CD4-positive, alpha-beta T cell treated with Interleukin-15 for 1 hour (primary cell): ENCODE results near the gene CTDNEP1.
A peak's percentile ranks its signal among the peaks of the same experiment; 100 is the strongest.

Experiments used
- DNase-seq: peaks from one replicate; pipeline ENCODE4 v3.0.0-alpha.2; 2020

CTDNEP1 gene

DNA sequence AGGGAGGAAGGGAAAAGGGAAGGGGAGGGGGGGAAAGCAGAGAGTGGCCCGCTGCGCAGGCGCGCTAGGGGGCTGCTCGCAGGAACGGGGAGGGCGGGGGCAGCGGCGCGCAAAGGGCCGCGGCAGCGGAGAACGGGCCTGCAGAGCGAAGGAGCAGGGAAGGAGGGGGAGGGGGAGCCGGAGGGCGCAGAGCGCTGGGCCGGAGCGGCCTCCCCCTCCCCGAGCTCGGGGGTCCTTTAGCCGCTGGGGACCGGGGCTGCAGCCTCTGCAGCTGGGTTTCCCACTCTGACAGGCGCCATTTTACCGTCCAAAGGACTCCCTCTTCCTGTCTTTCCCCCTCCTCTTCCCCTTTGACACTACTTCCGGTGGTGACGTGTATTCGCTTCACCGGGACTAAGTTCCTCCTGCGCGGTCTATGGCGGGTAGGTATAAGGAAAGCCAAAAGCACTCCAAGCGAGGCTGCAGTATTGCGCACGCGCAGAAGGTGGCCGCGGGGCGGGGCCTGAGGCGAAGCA is at the start of gene CTDNEP1:
Gene CTDNEP1, minus strand, starts transcription at position 74 of the 515 bp plus-strand sequence. CDS start 438 bp downstream, outside the sequence.
- peak; percentile 99 for DNase-seq

DNA sequence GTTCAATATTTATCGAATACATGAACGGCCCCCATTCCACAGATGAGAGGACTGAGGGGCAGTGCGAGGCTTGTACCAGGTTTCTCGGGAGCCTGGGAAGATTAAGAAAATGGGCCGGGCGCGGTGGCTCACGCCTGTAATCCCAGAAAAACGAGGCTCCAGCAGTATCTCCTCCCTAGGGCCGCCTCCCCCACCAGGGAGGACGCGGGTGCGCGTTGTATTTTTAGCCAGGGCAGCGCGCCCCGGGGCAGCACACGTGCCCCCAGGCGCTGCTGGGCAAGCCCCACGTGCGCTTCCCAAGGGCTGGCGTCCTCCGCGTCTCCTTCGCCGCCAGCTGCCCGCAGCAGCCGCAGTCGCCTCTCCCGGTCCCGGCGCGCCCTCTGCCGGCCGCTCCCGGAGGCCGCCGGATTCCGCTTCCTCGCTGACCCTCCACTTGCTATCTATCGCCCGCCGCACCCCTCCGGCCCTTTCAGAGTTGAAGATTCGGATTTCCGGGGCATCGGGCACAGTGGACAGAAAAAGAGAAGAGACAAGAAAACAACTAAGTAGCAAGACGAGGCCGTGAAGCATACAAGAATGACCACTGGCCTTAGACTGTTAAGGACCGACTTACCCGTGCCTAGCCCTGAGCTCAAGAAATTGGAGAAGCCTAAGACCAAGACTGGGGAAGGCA is 44.8 kb upstream of the CTDNEP1 start:
- DNase-seq: peak; percentile 74

DNA sequence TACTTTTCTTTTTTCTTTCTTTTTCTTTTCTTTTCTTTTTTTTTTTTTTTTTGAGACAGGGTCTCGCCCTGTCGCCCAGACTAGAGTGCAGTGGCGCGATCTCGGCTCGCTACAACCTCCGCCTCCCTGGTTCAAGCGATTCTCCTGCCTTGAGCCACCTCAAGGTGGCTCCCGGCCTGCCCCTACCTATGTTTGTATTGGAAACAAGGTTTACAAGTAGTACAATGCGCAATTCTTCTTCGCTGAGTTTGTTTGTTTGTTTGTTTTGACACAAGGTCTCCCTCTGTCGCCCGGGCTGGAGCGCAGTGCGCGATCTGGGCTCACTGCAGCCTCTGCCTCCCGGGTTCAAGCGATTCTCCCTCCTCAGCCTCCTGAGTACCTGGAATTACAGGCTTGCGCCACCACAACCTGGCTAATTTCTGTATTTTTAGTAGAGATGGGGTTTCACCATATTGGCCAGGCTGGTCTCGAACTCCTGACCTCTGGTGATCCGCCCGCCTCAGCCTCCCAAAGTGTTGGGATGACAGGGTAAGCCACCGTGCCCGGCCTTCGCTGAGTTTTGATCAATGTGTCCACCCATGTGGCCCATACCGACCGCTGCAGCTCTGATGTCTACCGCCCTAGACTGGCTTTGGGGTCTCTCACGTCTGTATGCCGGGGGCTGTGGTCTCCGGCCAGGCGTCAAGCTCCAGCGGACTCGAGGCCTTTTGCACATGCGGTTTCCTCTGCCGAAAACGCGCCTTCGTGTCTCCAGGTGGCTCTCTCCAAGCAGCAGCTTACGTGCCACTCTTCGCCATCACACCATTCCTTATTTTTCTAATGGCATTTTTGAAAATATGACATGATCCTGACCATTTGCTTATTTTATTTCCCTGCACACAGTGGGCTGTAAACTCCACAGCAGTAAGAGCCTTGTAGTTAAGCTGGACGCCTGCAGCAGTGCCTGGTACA is 44.0 kb upstream of the CTDNEP1 start:
- no peak for DNase-seq

DNA sequence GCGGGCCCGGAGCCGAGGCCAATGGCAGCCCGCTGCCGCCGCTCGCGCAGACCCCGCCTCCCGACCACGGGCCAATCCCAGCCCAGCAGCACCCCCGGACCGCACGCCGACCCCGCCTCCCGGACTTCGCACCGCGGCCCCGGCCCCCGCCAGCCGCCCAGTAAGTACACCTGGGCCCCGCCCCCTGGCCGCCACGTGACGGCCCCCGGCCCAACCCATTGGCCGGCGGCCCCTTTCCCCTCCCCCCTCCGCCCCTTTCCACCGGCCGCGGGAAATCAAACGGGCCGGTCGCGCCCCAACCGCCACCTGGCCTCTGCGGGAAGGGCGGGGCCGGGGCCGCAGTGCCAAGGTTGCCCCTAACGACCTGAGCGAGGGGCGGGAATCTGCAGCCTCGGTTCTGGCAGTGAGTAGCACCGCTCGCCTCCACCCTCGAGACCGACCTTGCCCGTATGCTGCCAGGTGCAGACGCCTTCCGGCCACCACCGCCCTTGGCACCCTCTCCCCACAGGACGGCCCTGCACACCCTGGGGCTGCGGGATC is 43.1 kb upstream of the CTDNEP1 start, which contains the start of gene YBX2:
Gene YBX2, minus strand, starts transcription at position 26 of the 540 bp plus-strand sequence. CDS start 139 bp downstream, outside the sequence.
- DNase-seq: peak; percentile 87

DNA sequence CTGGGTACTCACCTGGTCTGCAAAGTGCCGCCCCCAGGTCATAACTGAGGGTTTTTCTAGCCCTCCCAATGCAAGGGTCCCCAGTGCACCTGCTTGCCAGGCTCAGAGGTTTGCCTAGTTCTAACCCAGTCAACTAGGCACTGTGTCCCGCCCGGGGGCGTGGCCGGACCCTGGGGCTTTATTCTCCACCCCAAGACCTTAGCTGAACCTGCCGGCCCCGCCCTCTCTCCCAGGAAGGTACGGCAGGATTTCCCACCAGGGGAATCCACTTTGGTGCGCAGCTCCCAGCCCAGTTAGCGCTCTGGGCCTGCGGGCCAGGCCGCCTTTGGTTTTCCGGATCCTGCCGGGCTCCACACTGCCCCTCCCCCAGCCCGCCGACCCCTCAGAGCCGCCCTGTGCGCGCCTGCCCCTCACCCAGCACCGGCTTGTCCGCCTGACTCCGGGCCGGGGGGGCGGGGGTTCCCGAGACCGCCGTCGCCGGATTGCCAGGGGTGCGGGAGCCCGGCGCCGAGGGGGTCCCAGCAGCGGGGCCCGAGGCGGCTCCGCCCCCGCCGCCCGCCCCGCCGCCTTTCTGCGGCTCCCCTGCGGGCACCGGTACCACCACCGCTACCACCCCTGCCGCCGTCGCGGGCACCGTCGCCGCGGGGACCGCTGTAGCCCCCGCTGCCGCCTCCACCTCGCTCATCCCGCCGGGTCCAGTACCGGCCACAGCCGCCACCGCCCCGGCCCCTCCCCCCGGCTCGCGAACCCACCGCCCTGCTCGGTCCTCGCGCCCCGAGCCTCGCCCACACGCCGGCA is 42.5 kb upstream of the CTDNEP1 start:
- no peak for DNase-seq

DNA sequence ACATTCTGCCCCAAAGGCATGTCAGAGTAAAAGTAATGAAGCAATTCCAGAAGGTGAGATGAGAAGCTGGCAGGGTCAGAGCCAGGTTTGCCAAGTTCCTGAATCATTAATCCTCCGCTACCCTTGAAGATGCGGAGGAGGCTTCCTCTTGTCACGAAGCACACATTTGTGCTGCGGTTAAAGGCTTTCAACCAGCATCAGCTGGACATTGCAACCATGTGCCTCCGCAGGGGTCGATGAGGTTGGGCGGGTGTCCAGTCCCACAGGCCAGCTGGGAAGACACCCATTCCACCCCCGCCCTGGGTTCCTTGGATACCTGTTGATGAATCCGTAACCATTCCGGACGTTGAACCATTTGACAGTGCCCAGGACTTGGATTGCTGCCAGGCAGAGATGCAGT is 41.6 kb upstream of the CTDNEP1 start:
- DNase-seq: no peak

DNA sequence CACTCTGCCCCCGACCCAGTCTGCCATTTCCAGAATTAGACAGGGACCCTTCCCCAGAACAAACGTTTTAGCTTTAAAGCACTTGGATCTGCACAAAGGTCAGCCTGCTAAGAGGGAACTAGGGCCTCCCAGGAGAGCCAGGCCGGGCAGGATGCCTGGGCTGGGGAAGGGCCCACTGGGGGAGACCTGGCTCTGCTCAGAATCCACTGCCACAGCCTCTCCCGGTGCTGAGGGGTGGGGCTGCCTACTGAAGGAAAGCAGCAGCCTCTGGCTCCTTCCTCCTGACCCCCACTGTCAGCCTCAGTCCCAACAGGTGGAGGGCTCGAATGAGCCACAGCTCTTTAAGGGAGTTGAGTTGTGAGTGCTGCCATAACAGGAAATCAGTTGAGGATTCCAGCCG is 41.2 kb upstream of the CTDNEP1 start:
- no peak for DNase-seq

DNA sequence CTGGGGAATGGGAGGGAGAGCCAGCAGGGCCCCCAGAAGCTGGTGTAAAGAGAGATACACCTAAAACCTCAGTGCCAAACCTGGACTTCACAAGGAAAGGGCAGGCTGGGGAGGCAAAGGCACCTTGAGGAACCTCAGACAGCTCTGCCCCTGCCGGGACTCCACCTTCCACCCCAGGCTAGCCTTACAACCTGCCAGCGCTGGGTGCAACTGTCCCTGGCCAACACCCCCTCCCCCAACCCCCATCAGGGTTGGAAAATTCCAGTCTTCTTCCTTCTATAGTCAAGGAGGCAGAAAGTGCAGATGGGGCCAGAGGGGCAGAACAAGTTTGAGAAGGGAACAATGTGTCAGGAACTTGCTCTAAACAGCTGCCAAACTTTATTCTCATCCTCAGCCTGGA is 40.7 kb upstream of the CTDNEP1 start:
- no peak for DNase-seq

DNA sequence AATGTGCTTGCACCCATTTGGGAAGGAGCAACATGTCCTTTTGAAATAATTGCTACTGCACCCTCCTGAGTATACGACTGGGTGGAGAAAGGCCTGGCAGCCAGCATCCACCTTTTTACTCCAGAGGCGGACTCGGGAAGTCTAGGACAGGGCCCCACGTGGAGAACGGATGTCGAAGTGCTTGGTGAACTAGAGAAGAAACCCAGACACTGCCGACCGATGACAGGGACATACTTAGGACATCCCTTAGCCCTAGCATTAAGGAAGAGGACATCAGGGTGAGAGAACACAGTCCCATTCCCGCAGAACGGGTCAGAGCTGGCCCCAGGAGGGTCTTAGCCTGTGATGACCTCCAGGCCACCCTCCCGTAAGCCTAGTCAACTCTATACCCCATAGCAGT is 39.2 kb upstream of the CTDNEP1 start:
- no peak for DNase-seq

DNA sequence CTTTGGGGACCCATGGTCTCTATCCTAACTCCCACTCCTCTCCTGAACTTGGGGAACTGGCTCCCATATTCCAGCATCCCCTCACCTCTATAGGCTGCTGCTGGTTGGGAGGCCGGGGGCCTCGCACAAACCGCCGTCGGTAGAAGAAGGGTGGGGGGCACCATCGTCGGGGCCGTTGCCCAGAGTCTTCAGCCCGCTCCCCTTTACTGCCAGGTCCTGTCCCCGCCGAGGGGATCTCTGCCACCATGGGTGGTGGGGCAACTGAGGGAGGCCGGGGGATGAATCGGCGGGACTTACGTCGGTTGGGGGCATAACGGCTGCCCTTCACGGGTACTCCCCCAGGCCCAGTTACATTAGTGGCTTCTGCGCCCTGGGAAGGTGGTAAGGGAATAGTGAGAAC is 38.6 kb upstream of the CTDNEP1 start:
- DNase-seq: no peak

DNA sequence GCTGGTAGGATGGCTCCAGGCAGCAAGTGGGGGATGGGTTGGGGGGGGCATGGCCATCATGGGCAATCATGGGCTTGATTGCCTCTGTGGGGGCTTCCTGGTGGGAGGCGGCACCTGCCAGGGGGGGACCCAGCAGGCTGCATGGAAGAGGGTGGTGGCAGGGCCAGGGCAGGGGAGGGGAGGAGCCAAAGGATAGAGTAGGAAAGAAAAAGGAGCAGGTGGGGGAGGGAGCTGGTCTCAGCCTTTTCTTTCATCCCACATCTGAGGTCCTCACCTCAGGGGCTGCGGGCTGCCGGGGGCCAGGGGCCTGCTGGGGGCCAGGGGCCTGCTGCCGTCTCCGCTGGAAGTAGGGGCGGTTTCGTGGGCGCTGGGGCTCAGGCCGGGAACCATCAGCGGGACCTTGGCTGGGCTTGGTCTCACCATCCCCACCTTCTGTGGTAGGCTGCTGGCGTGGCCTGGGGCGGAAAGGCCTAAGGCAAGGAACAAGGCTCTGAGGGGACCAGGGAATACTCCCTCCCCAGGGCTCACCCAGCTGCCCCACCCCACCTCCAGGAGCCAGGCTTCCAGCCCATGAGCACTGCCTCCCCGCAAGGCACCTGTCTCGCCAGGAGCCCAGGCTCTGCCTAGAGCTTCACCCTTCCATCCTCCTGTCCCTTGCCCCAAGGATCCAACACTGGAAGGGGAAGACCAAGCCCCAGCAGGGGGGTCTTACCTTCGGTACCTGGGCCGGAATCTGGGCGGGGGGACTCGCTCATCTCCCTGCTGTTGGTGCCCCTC is 37.9 kb upstream of the CTDNEP1 start:
- no peak for DNase-seq

DNA sequence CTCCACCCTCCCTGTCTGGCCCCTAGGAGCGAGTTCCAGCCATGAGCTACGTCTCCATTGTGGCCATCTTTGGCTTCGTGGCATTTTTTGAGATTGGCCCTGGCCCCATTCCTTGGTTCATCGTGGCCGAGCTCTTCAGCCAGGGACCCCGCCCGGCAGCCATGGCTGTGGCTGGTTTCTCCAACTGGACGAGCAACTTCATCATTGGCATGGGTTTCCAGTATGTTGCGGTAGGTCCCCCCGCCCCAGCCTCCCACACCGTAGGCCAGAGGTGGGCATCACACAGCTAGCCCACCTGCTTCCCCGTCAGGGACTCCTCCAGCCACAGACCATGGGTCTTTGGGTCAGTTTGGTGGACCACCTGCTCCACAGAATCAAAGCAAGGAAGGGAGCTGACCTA is 34.1 kb upstream of the CTDNEP1 start:
- DNase-seq: no peak

DNA sequence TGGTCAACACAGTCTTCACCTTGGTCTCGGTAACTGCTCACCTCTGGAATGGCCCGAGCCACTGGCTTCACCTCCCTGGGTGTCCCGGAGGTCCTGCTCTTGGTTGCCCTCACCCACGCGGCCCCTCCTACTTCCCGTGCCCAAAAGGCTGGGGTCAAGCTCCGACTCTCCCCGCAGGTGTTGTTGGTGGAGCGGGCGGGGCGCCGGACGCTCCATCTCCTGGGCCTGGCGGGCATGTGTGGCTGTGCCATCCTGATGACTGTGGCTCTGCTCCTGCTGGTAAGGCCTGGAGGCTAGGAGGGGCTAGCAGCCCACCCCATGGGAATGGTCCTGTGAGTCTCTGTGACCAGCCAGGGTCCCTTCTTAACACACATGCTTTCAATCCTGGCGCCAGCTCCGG is 33.4 kb upstream of the CTDNEP1 start:
- no peak for DNase-seq

DNA sequence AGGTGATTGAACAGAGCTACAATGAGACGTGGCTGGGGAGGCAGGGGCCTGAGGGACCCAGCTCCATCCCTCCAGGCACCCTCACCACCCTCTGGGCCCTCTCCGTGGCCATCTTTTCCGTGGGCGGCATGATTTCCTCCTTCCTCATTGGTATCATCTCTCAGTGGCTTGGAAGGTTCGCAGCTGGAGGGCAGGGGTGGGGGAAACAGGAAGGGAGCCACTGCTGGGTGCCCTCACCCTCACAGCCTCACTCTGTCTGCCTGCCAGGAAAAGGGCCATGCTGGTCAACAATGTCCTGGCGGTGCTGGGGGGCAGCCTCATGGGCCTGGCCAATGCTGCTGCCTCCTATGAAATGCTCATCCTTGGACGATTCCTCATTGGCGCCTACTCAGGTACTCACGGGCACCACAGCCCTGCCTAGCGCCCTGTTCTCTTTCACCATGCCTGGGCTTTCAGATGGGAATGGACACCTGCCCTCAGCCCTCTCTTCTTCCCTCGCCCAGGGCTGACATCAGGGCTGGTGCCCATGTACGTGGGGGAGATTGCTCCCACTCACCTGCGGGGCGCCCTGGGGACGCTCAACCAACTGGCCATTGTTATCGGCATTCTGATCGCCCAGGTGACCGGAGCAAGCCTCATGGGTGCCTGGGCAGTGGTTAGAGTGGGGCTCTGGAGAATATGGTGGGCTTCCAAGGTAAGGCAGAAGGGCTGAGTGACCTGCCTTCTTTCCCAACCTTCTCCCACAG is 32.1 kb upstream of the CTDNEP1 start:
- no peak for DNase-seq

DNA sequence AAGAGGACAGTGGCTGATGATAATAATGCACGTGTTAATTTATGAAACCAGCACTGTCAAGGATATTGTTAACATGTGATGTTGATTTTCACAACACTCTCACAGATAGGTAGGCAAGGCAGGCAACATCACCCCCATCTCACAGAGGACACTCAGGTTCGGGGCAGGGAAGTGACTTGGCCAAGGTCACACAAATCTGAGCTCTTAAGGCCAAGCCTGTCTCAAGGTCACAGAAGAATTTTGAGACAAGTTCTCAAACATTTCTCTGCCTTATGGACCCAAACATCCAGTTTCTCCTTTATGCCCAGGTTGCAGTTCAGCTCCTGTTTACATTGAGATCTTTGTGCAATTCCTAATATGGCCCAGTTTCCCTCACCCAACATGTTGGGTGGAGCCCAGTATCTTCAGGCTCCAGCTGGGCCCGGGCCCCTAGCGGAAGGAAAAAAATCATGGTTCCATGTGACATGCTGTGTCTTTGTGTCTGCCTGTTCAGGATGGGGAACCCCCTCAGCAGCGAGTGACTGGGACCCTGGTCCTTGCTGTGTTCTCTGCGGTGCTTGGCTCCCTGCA is 31.3 kb upstream of the CTDNEP1 start:
- no peak for DNase-seq

DNA sequence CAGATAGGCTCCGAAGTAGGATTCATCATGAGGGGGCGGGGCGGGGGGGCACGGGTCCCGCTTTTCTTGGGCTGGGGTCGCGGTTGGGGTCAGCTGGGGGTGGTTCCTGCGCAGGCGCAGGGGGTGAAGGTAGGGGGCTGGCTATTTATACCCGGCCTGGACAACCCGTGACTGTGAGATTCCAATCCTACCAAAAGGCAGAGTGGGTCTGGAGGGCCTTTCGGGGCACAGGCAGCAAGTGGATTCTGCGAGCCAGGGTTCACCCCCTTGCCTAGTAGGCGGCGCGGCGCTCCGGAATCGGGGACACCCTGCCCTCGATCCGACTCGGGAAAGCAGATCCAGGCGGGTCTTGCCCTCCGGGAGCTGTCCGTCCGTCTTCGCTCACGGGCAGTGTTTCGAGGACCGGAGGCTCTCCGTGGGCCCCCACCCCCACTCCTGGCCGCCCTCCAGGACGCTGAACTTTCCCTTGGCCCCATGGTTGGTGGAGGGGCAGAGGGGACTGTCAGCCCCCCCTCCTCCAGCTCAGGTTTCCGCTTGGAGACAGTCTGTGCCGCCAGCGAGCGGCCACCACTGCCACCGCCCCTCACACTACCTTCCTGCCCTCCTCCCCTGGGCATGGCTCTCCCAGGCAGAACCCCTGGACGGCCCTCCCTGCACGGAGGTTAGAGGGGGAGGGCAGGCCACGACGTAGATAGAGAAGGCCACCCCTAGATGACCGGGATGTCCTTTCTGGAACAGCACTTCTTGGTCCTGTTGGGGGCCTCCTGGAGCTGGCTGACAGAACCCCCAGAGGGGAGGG is 30.6 kb upstream of the CTDNEP1 start:
- no peak for DNase-seq

DNA sequence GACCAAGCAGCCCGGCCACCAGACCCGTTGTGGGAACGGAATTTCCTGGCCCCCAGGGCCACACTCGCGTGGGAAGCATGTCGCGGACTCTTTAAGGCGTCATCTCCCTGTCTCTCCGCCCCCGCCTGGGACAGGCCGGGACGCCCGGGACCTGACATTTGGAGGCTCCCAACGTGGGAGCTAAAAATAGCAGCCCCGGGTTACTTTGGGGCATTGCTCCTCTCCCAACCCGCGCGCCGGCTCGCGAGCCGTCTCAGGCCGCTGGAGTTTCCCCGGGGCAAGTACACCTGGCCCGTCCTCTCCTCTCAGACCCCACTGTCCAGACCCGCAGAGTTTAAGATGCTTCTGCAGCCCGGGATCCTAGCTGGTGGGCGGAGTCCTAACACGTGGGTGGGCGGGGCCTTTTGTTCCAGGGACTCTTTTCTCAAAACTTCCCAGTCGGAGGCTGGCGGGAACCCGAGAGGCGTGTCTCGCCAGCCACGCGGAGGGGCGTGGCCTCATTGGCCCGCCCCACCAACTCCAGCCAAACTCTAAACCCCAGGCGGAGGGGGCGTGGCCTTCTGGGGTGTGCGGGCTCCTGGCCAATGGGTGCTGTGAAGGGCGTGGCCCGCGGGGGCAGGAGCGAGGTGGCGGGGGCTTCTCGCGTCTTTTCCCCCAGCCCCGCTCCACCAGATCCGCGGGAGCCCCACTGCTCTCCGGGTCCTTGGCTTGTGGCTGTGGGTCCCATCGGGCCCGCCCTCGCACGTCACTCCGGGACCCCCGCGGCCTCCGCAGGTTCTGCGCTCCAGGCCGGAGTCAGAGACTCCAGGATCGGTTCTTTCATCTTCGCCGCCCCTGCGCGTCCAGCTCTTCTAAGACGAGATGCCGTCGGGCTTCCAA is 29.8 kb upstream of the CTDNEP1 start, which contains the start of gene SLC2A4:
Gene SLC2A4, plus strand, starts transcription at position 645 of the 879 bp plus-strand sequence. Its CDS starts 217 bp downstream, at position 862.
- DNase-seq: peak; percentile 90

DNA sequence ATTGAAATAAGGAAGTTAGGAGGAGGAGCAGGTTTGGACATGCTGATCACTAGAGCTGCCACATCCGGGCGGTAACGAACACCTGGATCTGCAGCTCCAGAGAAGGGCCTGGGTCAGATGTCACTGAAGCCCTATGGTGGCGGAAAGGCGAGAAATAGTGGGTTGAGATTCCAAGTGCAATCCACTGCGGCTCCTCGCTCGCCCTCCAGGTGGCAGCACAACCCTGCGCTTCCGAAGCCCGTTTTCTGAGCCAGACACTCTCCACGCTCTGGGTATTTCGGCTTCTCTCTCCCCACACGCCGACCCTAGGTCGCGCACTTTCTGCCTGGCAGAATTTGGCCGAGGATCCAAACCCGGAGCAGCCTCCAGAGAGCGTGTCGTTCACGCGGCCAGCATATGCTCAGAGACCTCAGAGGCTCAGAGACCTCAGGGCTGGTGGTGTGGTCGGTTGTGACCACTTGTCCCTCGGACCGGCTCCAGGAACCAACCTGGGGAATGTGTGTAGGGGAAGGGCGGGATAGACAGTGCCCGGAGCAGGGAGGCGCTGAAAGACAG is 29.1 kb upstream of the CTDNEP1 start:
- DNase-seq: peak; percentile 82
